OCI-LY1 (cell line): Measurements from ENCODE around the gene NFIX.

Experiments used
- H2AFZ ChIP-seq: fragments of 200-600 bp; sonication (generic), shearing (Covaris generic); 2 replicates; pipeline ENCODE4 v1.6.0; 2014; ENCODE audit warnings: antibody characterized with exemption, mild to moderate bottlenecking, low read length
- H3F3A ChIP-seq: fragments of 200-600 bp; sonication (generic), shearing (Covaris generic); 2 replicates; pipeline ENCODE4 v1.6.0; 2014; ENCODE audit warnings: mild to moderate bottlenecking, antibody characterized with exemption, low read length, moderate library complexity; ENCODE audit not compliant: insufficient read depth
- H3K27ac ChIP-seq: fragments of 200-600 bp; sonication (generic); 2 replicates; pipeline ENCODE4 v1.5.1; 2014; ENCODE audit warnings: low read length, mixed run types, mild to moderate bottlenecking, low read depth; ENCODE audit not compliant: poor library complexity, severe bottlenecking
- H3K27me3 ChIP-seq: fragments of 200-600 bp; sonication (generic); 2 replicates; pipeline ENCODE4 v1.6.0; 2014; ENCODE audit warnings: antibody characterized with exemption, mild to moderate bottlenecking, low read length, moderate library complexity; ENCODE audit not compliant: insufficient read depth
- H3K36me3 ChIP-seq: fragments of 200-600 bp; sonication (generic); 2 replicates; pipeline ENCODE4 v1.6.1; 2014; ENCODE audit warnings: mild to moderate bottlenecking, antibody characterized with exemption, low read length, moderate library complexity, mixed read lengths; ENCODE audit not compliant: insufficient read depth
- H3K4me1 ChIP-seq: fragments of 200-600 bp; sonication (generic); 2 replicates; pipeline ENCODE4 v1.5.1; 2014; ENCODE audit warnings: mild to moderate bottlenecking, low read length, moderate library complexity; ENCODE audit not compliant: insufficient read depth, severe bottlenecking
- H3K4me2 ChIP-seq: fragments of 200-600 bp; sonication (generic), shearing (Covaris generic); 2 replicates; pipeline ENCODE4 v1.6.1; 2014; ENCODE audit warnings: low read length
- H3K4me3 ChIP-seq: fragments of 200-600 bp; sonication (generic); 2 replicates; pipeline ENCODE4 v1.5.1; 2014; ENCODE audit warnings: low read length, low read depth, mild to moderate bottlenecking, mixed read lengths; ENCODE audit not compliant: poor library complexity, severe bottlenecking
- H3K79me2 ChIP-seq: fragments of 200-600 bp; shearing (Covaris generic); 2 replicates; pipeline ENCODE4 v1.6.1; 2016; ENCODE audit warnings: mixed run types, low read length, mixed read lengths; ENCODE audit not compliant: insufficient read depth
- H3K9ac ChIP-seq: fragments of 200-600 bp; sonication (generic), shearing (Covaris generic); 2 replicates; pipeline ENCODE4 v1.6.1; 2014; ENCODE audit warnings: mild to moderate bottlenecking, low read length, mixed read lengths
- H3K9me2 ChIP-seq: fragments of 200-600 bp; sonication (generic), shearing (Covaris generic); 2 replicates; pipeline ENCODE4 v1.6.1; 2014; ENCODE audit warnings: low read depth, mild to moderate bottlenecking, low read length, mixed read lengths
- H3K9me3 ChIP-seq: fragments of 200-600 bp; shearing (Covaris generic); 2 replicates; pipeline ENCODE4 v1.6.1; 2014; ENCODE audit warnings: low read length, mixed read lengths
- H4K20me1 ChIP-seq: fragments of 200-600 bp; sonication (generic), shearing (Covaris generic); 2 replicates; pipeline ENCODE4 v1.6.0; 2016; ENCODE audit warnings: mild to moderate bottlenecking, low read length; ENCODE audit not compliant: insufficient read depth
- EZH2 ChIP-seq: fragments of 200-600 bp; sonication (generic), shearing (Covaris generic); IDR thresholded peaks from 2 replicates; pipeline ENCODE4 v1.8.0; 2017; ENCODE audit warnings: borderline replicate concordance, mixed run types, mild to moderate bottlenecking, antibody characterized with exemption, low read length, moderate library complexity, mixed read lengths
- TF ChIP-seq, protein P1 (sequence below): fragments of 200-600 bp; sonication (generic), shearing (Covaris generic); IDR thresholded peaks from 2 replicates; pipeline ENCODE4 v1.5.1; 2017; ENCODE audit warnings: mild to moderate bottlenecking, antibody characterized with exemption, low read length, moderate library complexity, mixed read lengths

NFIX gene

DNA sequence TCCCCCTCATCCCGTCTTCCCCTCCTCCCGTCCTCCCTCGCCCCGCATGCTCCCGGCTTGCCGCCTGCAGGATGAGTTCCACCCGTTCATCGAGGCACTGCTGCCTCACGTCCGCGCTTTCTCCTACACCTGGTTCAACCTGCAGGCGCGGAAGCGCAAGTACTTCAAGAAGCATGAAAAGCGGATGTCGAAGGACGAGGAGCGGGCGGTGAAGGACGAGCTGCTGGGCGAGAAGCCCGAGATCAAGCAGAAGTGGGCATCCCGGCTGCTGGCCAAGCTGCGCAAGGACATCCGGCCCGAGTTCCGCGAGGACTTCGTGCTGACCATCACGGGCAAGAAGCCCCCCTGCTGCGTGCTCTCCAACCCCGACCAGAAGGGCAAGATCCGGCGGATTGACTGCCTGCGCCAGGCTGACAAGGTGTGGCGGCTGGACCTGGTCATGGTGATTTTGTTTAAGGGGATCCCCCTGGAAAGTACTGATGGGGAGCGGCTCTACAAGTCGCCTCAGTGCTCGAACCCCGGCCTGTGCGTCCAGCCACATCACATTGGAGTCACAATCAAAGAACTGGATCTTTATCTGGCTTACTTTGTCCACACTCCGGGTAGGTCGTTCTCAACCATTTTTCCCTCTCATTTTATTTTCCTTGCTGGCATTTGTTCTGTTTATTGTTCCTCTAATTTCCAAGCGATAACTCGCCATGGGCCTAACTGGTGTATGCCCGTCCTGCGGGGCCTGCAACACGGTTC is 29.8 kb downstream of the NFIX start:
- H3K36me3 ChIP-seq, result no peaks in the 10 kb centered on the region
- H3F3A ChIP-seq, result no peaks in the 10 kb centered on the region
- H3K4me2 ChIP-seq, result no peak overlapping the region
- no peak for TF ChIP-seq EZH2
- TF ChIP-seq, protein P1, sequence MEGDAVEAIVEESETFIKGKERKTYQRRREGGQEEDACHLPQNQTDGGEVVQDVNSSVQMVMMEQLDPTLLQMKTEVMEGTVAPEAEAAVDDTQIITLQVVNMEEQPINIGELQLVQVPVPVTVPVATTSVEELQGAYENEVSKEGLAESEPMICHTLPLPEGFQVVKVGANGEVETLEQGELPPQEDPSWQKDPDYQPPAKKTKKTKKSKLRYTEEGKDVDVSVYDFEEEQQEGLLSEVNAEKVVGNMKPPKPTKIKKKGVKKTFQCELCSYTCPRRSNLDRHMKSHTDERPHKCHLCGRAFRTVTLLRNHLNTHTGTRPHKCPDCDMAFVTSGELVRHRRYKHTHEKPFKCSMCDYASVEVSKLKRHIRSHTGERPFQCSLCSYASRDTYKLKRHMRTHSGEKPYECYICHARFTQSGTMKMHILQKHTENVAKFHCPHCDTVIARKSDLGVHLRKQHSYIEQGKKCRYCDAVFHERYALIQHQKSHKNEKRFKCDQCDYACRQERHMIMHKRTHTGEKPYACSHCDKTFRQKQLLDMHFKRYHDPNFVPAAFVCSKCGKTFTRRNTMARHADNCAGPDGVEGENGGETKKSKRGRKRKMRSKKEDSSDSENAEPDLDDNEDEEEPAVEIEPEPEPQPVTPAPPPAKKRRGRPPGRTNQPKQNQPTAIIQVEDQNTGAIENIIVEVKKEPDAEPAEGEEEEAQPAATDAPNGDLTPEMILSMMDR, result no peak
- H3K9me3 ChIP-seq, result no peaks in the 10 kb centered on the region
- H3K27me3 ChIP-seq, result peaks cover 1% of the 10 kb centered on the region; the same call in 1 of the 2 replicates
- no peak overlapping the region for H2AFZ ChIP-seq
- H3K79me2 ChIP-seq, result no peaks in the 10 kb centered on the region
- H3K27ac ChIP-seq, result no peak overlapping the region
- H3K4me1 ChIP-seq, result no peaks in the 10 kb centered on the region
- H3K9me2 ChIP-seq, result no peaks in the 10 kb centered on the region
- no peaks in the 10 kb centered on the region for H4K20me1 ChIP-seq
- no peak overlapping the region for H3K9ac ChIP-seq
- H3K4me3 ChIP-seq, result no peak overlapping the region

DNA sequence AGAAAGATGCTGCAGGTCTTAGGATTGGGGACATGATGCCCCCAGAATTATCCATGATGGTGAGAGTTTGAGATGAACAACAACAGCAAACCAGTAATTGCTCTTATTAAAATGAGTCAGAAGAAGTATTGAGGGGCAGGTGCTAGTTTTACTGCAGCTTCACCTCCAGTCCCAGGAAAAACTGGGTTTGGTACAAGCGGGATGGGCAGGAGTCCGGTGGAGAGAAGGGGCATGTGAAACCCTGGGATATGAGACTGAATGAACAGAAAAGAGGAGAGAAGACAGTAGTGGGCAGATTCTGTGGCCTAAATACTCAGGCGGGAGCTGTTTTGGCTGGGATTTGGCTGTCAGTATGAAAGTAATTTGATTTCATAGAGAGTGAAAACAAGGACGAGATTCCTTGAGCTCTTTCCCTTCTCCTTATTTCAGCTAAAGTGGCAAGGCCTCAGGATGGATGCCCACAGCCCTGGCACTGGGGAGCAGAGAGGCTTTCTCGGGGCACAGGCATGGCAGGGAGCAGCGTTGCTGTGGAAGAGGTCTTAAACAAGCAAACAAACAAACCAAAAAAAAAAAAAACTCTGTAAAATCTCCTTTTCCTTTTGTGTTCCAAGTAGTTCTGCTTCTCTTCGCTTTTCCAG is 30.7 kb downstream of the NFIX start:
- TF ChIP-seq EZH2, result no peak
- TF ChIP-seq, protein P1, result no peak
- no peaks in the 10 kb centered on the region for H3F3A ChIP-seq
- no peaks in the 10 kb centered on the region; the same call in 1 of the 2 replicates for H3K27me3 ChIP-seq
- no peaks in the 10 kb centered on the region for H3K4me1 ChIP-seq
- no peaks in the 10 kb centered on the region for H3K79me2 ChIP-seq
- H4K20me1 ChIP-seq, result no peaks in the 10 kb centered on the region
- no peak overlapping the region for H3K27ac ChIP-seq
- no peaks in the 10 kb centered on the region for H3K9me2 ChIP-seq
- H3K36me3 ChIP-seq, result no peaks in the 10 kb centered on the region
- H3K4me3 ChIP-seq, result no peak overlapping the region
- H2AFZ ChIP-seq, result no peak overlapping the region
- no peak overlapping the region for H3K4me2 ChIP-seq
- no peak overlapping the region for H3K9ac ChIP-seq
- H3K9me3 ChIP-seq, result no peaks in the 10 kb centered on the region

DNA sequence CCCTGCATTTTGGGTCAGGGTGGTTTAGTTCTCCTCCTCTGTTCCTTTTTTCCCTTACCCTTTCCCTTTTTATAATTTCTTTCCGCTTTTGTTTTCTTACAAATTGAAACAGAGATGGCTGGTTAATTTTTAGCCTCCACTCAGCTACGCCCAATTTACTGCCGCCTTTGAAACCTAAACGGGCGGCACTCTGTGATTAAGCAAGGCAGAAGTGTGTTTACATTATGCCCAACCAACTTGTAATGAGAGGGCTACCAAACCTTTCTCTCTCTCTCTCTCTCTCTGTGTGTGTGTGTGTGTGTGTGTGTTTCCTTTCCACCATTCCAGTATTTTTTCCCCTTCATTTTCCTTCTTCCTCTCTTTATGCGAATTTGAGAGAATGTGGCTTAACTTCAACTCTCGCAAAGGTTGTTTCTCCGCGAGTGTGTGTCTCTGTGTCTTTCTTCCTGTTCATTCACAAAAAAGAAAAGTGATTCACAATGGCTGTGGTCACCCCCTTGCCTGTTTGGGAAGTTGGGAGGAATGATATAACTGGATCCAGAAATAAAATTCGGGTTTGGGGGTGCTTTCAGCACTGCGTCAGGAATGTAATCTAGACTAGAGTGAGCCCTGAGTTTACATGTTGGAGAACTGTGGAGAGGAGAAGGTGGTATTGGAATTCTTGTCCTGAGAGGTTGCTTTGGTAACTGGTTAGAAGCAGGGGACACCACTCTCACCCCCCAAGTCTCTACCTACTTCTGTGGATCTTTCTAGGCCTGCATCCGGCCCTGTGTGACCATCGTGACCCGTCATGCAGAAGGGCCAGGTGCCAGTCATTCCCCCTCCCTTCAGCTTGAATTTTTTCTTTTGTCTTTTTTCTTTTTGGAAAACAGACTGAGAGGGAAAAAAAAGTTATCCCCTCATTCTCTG is 31.4 kb downstream of the NFIX start:
- Histone ChIP-seq H3F3A (no peaks in the 10 kb centered on the region), H3K9ac (no peak overlapping the region), H3K79me2 (no peaks in the 10 kb centered on the region), H3K36me3 (no peaks in the 10 kb centered on the region), H3K4me1 (no peaks in the 10 kb centered on the region), H3K27me3 (no peaks in the 10 kb centered on the region; the same call in 1 of the 2 replicates), H3K9me2 (no peaks in the 10 kb centered on the region), H2AFZ (no peak overlapping the region), H3K27ac (no peak overlapping the region), H3K4me2 (no peak overlapping the region), H3K9me3 (no peaks in the 10 kb centered on the region), H3K4me3 (no peak overlapping the region), H4K20me1 (no peaks in the 10 kb centered on the region)
- no peak for TF ChIP-seq EZH2
- TF ChIP-seq, protein P1, result no peak
